HepG2 (cell line): ENCODE results near the gene MEA1. TPM values are rescaled to one million over a fixed set of nuclear protein-coding genes. Genes with fewer than 3 reads are reported as not detected.

Experiments used
- ARID2 ChIP-seq: sonication (generic); formaldehyde crosslinking; IDR thresholded peaks from 2 replicates; pipeline ENCODE4 v1.8.1; 2022; ENCODE audit warnings: mild to moderate bottlenecking, missing genetic modification reagents, borderline replicate concordance
- CEBPZ ChIP-seq: IDR thresholded peaks from 2 replicates; pipeline ENCODE4 v1.6.1; 2012; ENCODE audit warnings: low read length, improper control_type of control experiment
- CERS6 ChIP-seq: sonication (generic); formaldehyde crosslinking; IDR thresholded peaks from 2 replicates; pipeline ENCODE4 v1.5.0; 2020; ENCODE audit warnings: missing genetic modification reagents
- EP300 ChIP-seq, 3 experiments: sonication (generic) in 1 of 3; formaldehyde crosslinking in 1 of 3; IDR thresholded peaks; 2 replicates each; pipeline versions ENCODE4 v1.5.1 to v1.6.1; 2011 to 2020; ENCODE audit warnings: low read depth in 2 of 3, low read length in 2 of 3, borderline replicate concordance in 1 of 3, improper control_type of control experiment in 1 of 3, mild to moderate bottlenecking in 1 of 3, missing genetic modification reagents in 1 of 3, moderate library complexity in 1 of 3
- NAIF1 ChIP-seq: sonication (generic); formaldehyde crosslinking; IDR thresholded peaks from 2 replicates; pipeline ENCODE4 v1.5.0; 2020; ENCODE audit warnings: mild to moderate bottlenecking, missing genetic modification reagents, borderline replicate concordance
- PAXIP1 ChIP-seq: sonication (generic); formaldehyde crosslinking; conservative IDR thresholded peaks from 2 replicates; pipeline ENCODE4 v1.4.0; 2020; ENCODE audit warnings: mild to moderate bottlenecking, missing genetic modification reagents, moderate library complexity
- TFDP2 ChIP-seq: sonication (generic); formaldehyde crosslinking; IDR thresholded peaks from 2 replicates; pipeline ENCODE4 v1.4.0; 2020; ENCODE audit warnings: missing genetic modification reagents
- TIGD3 ChIP-seq: sonication (generic); formaldehyde crosslinking; IDR thresholded peaks from 2 replicates; pipeline ENCODE4 v1.5.1; 2020; ENCODE audit warnings: mild to moderate bottlenecking, missing genetic modification reagents, borderline replicate concordance
- YEATS4 ChIP-seq: sonication (generic); formaldehyde crosslinking; IDR thresholded peaks from 2 replicates; pipeline ENCODE4 v1.4.0; 2020; ENCODE audit warnings: missing genetic modification reagents, borderline replicate concordance
- ZFP36L1 ChIP-seq: sonication (generic); formaldehyde crosslinking; IDR thresholded peaks from 2 replicates; pipeline ENCODE4 v1.8.0; 2022; ENCODE audit warnings: mild to moderate bottlenecking, missing genetic modification reagents, moderate library complexity
- ZNF256 ChIP-seq: sonication (generic); formaldehyde crosslinking; conservative IDR thresholded peaks from 2 replicates; pipeline ENCODE4 v1.4.0; 2020; ENCODE audit warnings: missing genetic modification reagents
- ZNF781 ChIP-seq: sonication (generic); formaldehyde crosslinking; IDR thresholded peaks from 2 replicates; pipeline ENCODE4 v1.5.1; 2020; ENCODE audit warnings: borderline replicate concordance, mild to moderate bottlenecking, missing genetic modification reagents; ENCODE audit errors: not compliant biosample characterization
- polyA plus RNA-seq, 8 experiments: library from polyadenylated mRNA; depleted of rRNA in 3 of 8; stranded (reverse) in 7 of 8; unstranded in 1 of 8; fragments of >200 nt; fragmentation: Illumina TruSeq in 4 of 8; extraction: Trizol in 4 of 8; gene quantifications; 2 replicates each; pipeline versions ENCODE4 v1.2.1 to v1.2.3, GENCODE V29; 2011 to 2016; ENCODE audit warnings: low read depth in 4 of 8, missing spikeins in 1 of 8, mixed read lengths in 1 of 8; ENCODE audit not compliant: insufficient read depth in 1 of 8
- total RNA-seq, 5 experiments: library from RNA; depleted of rRNA; stranded (reverse); fragments of >200 nt; fragmentation: Illumina TruSeq; extraction: Trizol; gene quantifications; 2 replicates each; pipeline ENCODE4 v1.2.3, GENCODE V29; 2016; ENCODE audit warnings: low read depth in 1 of 5

MEA1 gene
- total and polyA plus RNA-seq, 2 of the 13 experiments (the other 11 are each of a cell fraction or from before 2014, with no cell fraction given): 75.6 to 86.2 TPM

GRCh38 chr6:43021270-43022047 is 7.7 kb upstream of the MEA1 start, which contains the start of gene RRP36 (continued):
- TF ChIP-seq CERS6 (CRISPR knock-in tag) (no peak), ARID2 (CRISPR knock-in tag) (peak; percentile 61; the same call in 1 of the 2 replicates), TIGD3 (no peak), EP300 (IDR thresholded peaks at IDR 0.05; ENCODE audit: low read depth in 2 of 2, low read length in 2 of 2) (no peak), EP300 (CRISPR knock-in tag; IDR thresholded peaks at IDR 0.05; ENCODE audit: borderline replicate concordance) (no peak), YEATS4 (peak; percentile 77), NAIF1 (no peak), TFDP2 (CRISPR knock-in tag) (peak; percentile 77), ZNF256 (CRISPR knock-in tag) (0 out of 2 replicates have a peak, but pooled peaks have one; percentile 73), ZFP36L1 (CRISPR knock-in tag) (0 out of 2 replicates have a peak, but pooled peaks have one; percentile 51), ZNF781 (CRISPR knock-in tag) (no peak), CEBPZ (no peak), PAXIP1 (CRISPR knock-in tag) (0 out of 2 replicates have a peak, but pooled peaks have one; percentile 5)
